ENCODE results near the gene SLC39A7. TPM values are rescaled to one million over a fixed set of nuclear protein-coding genes. Genes with fewer than 3 reads are reported as not detected.
A peak's percentile ranks its signal among the peaks of the same experiment; 100 is the strongest.

SLC39A7 gene
- total RNA-seq, 1 experiment from 2014 or later, result 110 TPM

GRCh38 chr6:33172688-33173534 is 27.8 kb upstream of the SLC39A7 start:
- ChIA-PET CTCF (interaction anchor here (0.7 to 1.2 kb wide), 2 partner anchors 18 to 334 kb away, joined by 3 to 5 read pairs; partner anchors contain the start of gene TAP2), POLR2A (ENCODE audit: unreplicated experiment) (no interaction called here)
- TF ChIP-seq, protein P1, sequence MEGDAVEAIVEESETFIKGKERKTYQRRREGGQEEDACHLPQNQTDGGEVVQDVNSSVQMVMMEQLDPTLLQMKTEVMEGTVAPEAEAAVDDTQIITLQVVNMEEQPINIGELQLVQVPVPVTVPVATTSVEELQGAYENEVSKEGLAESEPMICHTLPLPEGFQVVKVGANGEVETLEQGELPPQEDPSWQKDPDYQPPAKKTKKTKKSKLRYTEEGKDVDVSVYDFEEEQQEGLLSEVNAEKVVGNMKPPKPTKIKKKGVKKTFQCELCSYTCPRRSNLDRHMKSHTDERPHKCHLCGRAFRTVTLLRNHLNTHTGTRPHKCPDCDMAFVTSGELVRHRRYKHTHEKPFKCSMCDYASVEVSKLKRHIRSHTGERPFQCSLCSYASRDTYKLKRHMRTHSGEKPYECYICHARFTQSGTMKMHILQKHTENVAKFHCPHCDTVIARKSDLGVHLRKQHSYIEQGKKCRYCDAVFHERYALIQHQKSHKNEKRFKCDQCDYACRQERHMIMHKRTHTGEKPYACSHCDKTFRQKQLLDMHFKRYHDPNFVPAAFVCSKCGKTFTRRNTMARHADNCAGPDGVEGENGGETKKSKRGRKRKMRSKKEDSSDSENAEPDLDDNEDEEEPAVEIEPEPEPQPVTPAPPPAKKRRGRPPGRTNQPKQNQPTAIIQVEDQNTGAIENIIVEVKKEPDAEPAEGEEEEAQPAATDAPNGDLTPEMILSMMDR (conservative IDR thresholded peaks at IDR 0.05), result peak; percentile 79
- no peak for TF ChIP-seq EZH2 (IDR thresholded peaks at IDR 0.05; ENCODE audit: low read depth)
- BruUV-seq (replicated peaks), result no TSS peak
- peaks cover 36% of the 10 kb centered on the region for H3K27me3 ChIP-seq (ENCODE audit: insufficient read depth, low read depth)
- no peaks in the 10 kb centered on the region for H3K36me3 ChIP-seq (ENCODE audit: low read depth)
- H3K4me2 ChIP-seq, result no peak overlapping the region
- no peak overlapping the region for H3K4me3 ChIP-seq
- H3K4me1 ChIP-seq (replicated peaks; ENCODE audit: insufficient read depth), result no peaks in the 10 kb centered on the region
- H3K9me2 ChIP-seq (ENCODE audit: insufficient read depth), result no peaks in the 10 kb centered on the region
- H3K9me3 ChIP-seq (ENCODE audit: insufficient read depth, low read depth), result no peaks in the 10 kb centered on the region
- H4K20me1 ChIP-seq (ENCODE audit: insufficient read depth), result no peaks in the 10 kb centered on the region
- no peak overlapping the region for H3K27ac ChIP-seq
- H3K79me2 ChIP-seq (ENCODE audit: low read depth), result no peaks in the 10 kb centered on the region
- peak in 1 of 2 experiments; percentile 35 for DNase-seq
- no peak overlapping the region for H2AFZ ChIP-seq
- no peaks in the 10 kb centered on the region for H3F3A ChIP-seq (ENCODE audit: insufficient read depth, low read depth)
- intact Hi-C loops (cut with micrococcal nuclease; ENCODE audit: unreplicated experiment), result no loop called here

GRCh38 chr6:33173535-33174180 is 27.0 kb upstream of the SLC39A7 start:
- Histone ChIP-seq H3K4me3 (no peak overlapping the region), H3K4me1 (replicated peaks; ENCODE audit: insufficient read depth) (no peaks in the 10 kb centered on the region), H4K20me1 (ENCODE audit: insufficient read depth) (no peaks in the 10 kb centered on the region), H2AFZ (no peak overlapping the region), H3K27ac (no peak overlapping the region), H3K9me2 (ENCODE audit: insufficient read depth) (no peaks in the 10 kb centered on the region), H3K79me2 (ENCODE audit: low read depth) (no peaks in the 10 kb centered on the region), H3K4me2 (no peak overlapping the region), H3K27me3 (ENCODE audit: insufficient read depth, low read depth) (peaks cover 36% of the 10 kb centered on the region), H3K36me3 (ENCODE audit: low read depth) (no peaks in the 10 kb centered on the region), H3K9me3 (ENCODE audit: insufficient read depth, low read depth) (no peaks in the 10 kb centered on the region), H3F3A (ENCODE audit: insufficient read depth, low read depth) (no peaks in the 10 kb centered on the region)
- intact Hi-C loops (cut with micrococcal nuclease; ENCODE audit: unreplicated experiment), result no loop called here
- no TSS peak for BruUV-seq (replicated peaks)
- CTCF ChIA-PET, result interaction anchor here (0.7 kb wide), 1 partner anchor 14 kb away, joined by 3 read pairs; no protein-coding TSS in a partner anchor
- POLR2A ChIA-PET (ENCODE audit: unreplicated experiment), result no interaction called here
- TF ChIP-seq, protein P1 (conservative IDR thresholded peaks at IDR 0.05), result no peak
- no peak for TF ChIP-seq EZH2 (IDR thresholded peaks at IDR 0.05; ENCODE audit: low read depth)
- DNase-seq, result no peak

- H3K9me3 ChIP-seq (ENCODE audit: insufficient read depth, low read depth), result no peaks in the 10 kb centered on the region
- no peak overlapping the region for H3K27ac ChIP-seq
- BruUV-seq (replicated peaks), result no TSS peak
- H3K79me2 ChIP-seq (ENCODE audit: low read depth), result no peaks in the 10 kb centered on the region
- ChIA-PET POLR2A (ENCODE audit: unreplicated experiment) (interaction anchor here (0.6 kb wide), 1 partner anchor 30 kb away, joined by 12 read pairs; the partner anchor contains the start of gene HSD17B8), CTCF (no interaction called here)
- no peaks in the 10 kb centered on the region for H3K36me3 ChIP-seq (ENCODE audit: low read depth)
- intact Hi-C loops (cut with micrococcal nuclease; ENCODE audit: unreplicated experiment), result no loop called here
- no peak overlapping the region for H2AFZ ChIP-seq
- no peaks in the 10 kb centered on the region for H3K4me1 ChIP-seq (replicated peaks; ENCODE audit: insufficient read depth)
- no peak overlapping the region for H3K4me3 ChIP-seq
- H3F3A ChIP-seq (ENCODE audit: insufficient read depth, low read depth), result no peaks in the 10 kb centered on the region
- peaks cover 46% of the 10 kb centered on the region for H3K27me3 ChIP-seq (ENCODE audit: insufficient read depth, low read depth)
- H3K4me2 ChIP-seq, result no peak overlapping the region
- no peaks in the 10 kb centered on the region for H4K20me1 ChIP-seq (ENCODE audit: insufficient read depth)
- no peak for DNase-seq
- TF ChIP-seq, protein P1 (conservative IDR thresholded peaks at IDR 0.05), result no peak
- no peak for TF ChIP-seq EZH2 (IDR thresholded peaks at IDR 0.05; ENCODE audit: low read depth)
- H3K9me2 ChIP-seq (ENCODE audit: insufficient read depth), result no peaks in the 10 kb centered on the region
These were observed 25.9 kb upstream of the SLC39A7 start for GRCh38 chr6:33174784-33175183.

Data from PC-9 (cell line).